ENCODE measurements around the gene SUCNR1.

SUCNR1 gene

GRCh38 chr3:151852074-151852811 is 21.2 kb upstream of the SUCNR1 start:
- no peaks in the 10 kb centered on the region for H3K36me3 ChIP-seq (ENCODE audit: control insufficient read depth in 1 of 2, insufficient read depth in 2 of 2, low read length in 2 of 2)
- H3K27ac ChIP-seq (ENCODE audit: low read length), result no peak overlapping the region
- no peaks in the 10 kb centered on the region for H3K4me1 ChIP-seq (ENCODE audit: control insufficient read depth in 1 of 2, insufficient read depth in 2 of 2, low read length in 2 of 2)
- H3K27me3 ChIP-seq (ENCODE audit: low read depth, low read length), result no peaks in the 10 kb centered on the region
- no peak overlapping the region for H3K4me3 ChIP-seq (ENCODE audit: low read depth in 1 of 2, low read length in 2 of 2)
- peaks cover 0 to 6% of the 10 kb centered on the region in 2 donors for H3K9me3 ChIP-seq (ENCODE audit: control insufficient read depth in 1 of 2, low read length in 2 of 2)

- H3K27ac ChIP-seq (ENCODE audit: low read length), result no peak overlapping the region
- peaks cover 0 to 9% of the 10 kb centered on the region in 2 donors for H3K4me1 ChIP-seq (ENCODE audit: control insufficient read depth in 1 of 2, insufficient read depth in 2 of 2, low read length in 2 of 2)
- H3K9me3 ChIP-seq (ENCODE audit: control insufficient read depth in 1 of 2, low read length in 2 of 2), result no peaks in the 10 kb centered on the region
- no peaks in the 10 kb centered on the region for H3K27me3 ChIP-seq (ENCODE audit: low read depth, low read length)
- no peaks in the 10 kb centered on the region for H3K36me3 ChIP-seq (ENCODE audit: control insufficient read depth in 1 of 2, insufficient read depth in 2 of 2, low read length in 2 of 2)
- no peak overlapping the region for H3K4me3 ChIP-seq (ENCODE audit: low read depth in 1 of 2, low read length in 2 of 2)
Observed at GRCh38 chr3:151856118-151856517, 17.3 kb upstream of the SUCNR1 start.

- Histone ChIP-seq H3K4me1 (ENCODE audit: control insufficient read depth in 1 of 2, insufficient read depth in 2 of 2, low read length in 2 of 2) (peaks cover 0 to 9% of the 10 kb centered on the region in 2 donors), H3K27me3 (ENCODE audit: low read depth, low read length) (no peaks in the 10 kb centered on the region), H3K27ac (ENCODE audit: low read length) (no peak overlapping the region), H3K9me3 (ENCODE audit: control insufficient read depth in 1 of 2, low read length in 2 of 2) (no peaks in the 10 kb centered on the region), H3K4me3 (ENCODE audit: low read depth in 1 of 2, low read length in 2 of 2) (no peak overlapping the region), H3K36me3 (ENCODE audit: control insufficient read depth in 1 of 2, insufficient read depth in 2 of 2, low read length in 2 of 2) (no peaks in the 10 kb centered on the region)
Observed at GRCh38 chr3:151856641-151857040, 16.8 kb upstream of the SUCNR1 start.

- Histone ChIP-seq H3K27me3 (ENCODE audit: low read depth, low read length) (no peaks in the 10 kb centered on the region), H3K4me3 (ENCODE audit: low read depth in 1 of 2, low read length in 2 of 2) (no peak overlapping the region), H3K4me1 (ENCODE audit: control insufficient read depth in 1 of 2, insufficient read depth in 2 of 2, low read length in 2 of 2) (peaks cover 0 to 9% of the 10 kb centered on the region in 2 donors), H3K27ac (ENCODE audit: low read length) (no peak overlapping the region), H3K9me3 (ENCODE audit: control insufficient read depth in 1 of 2, low read length in 2 of 2) (no peaks in the 10 kb centered on the region), H3K36me3 (ENCODE audit: control insufficient read depth in 1 of 2, insufficient read depth in 2 of 2, low read length in 2 of 2) (no peaks in the 10 kb centered on the region)
Observed at GRCh38 chr3:151859233-151859673, 14.2 kb upstream of the SUCNR1 start.

GRCh38 chr3:151859905-151860304 is 13.5 kb upstream of the SUCNR1 start:
- Histone ChIP-seq H3K9me3 (ENCODE audit: control insufficient read depth in 1 of 2, low read length in 2 of 2) (no peaks in the 10 kb centered on the region), H3K27ac (ENCODE audit: low read length) (no peak overlapping the region), H3K36me3 (ENCODE audit: control insufficient read depth in 1 of 2, insufficient read depth in 2 of 2, low read length in 2 of 2) (no peaks in the 10 kb centered on the region)

GRCh38 chr3:151863611-151864010 is 9.8 kb upstream of the SUCNR1 start:
- no peak overlapping the region for H3K27ac ChIP-seq (ENCODE audit: low read length)
- no peaks in the 10 kb centered on the region for H3K36me3 ChIP-seq (ENCODE audit: control insufficient read depth in 1 of 2, insufficient read depth in 2 of 2, low read length in 2 of 2)
- H3K27me3 ChIP-seq (ENCODE audit: low read depth, low read length), result no peaks in the 10 kb centered on the region
- no peak overlapping the region for H3K4me3 ChIP-seq (ENCODE audit: low read depth in 1 of 2, low read length in 2 of 2)
- H3K9me3 ChIP-seq (ENCODE audit: control insufficient read depth in 1 of 2, low read length in 2 of 2), result no peaks in the 10 kb centered on the region
- H3K4me1 ChIP-seq (ENCODE audit: control insufficient read depth in 1 of 2, insufficient read depth in 2 of 2, low read length in 2 of 2), result peaks cover 0 to 15% of the 10 kb centered on the region in 2 donors

More at GRCh38 chr3:151859905-151860304, 13.5 kb upstream of the SUCNR1 start:
- Histone ChIP-seq H3K27me3 (ENCODE audit: low read depth, low read length) (no peaks in the 10 kb centered on the region), H3K4me3 (ENCODE audit: low read depth in 1 of 2, low read length in 2 of 2) (no peak overlapping the region), H3K4me1 (ENCODE audit: control insufficient read depth in 1 of 2, insufficient read depth in 2 of 2, low read length in 2 of 2) (peaks cover 0 to 9% of the 10 kb centered on the region in 2 donors)

- H3K9me3 ChIP-seq (ENCODE audit: control insufficient read depth in 1 of 2, low read length in 2 of 2), result no peaks in the 10 kb centered on the region
- H3K36me3 ChIP-seq (ENCODE audit: control insufficient read depth in 1 of 2, insufficient read depth in 2 of 2, low read length in 2 of 2), result no peaks in the 10 kb centered on the region
- H3K27ac ChIP-seq (ENCODE audit: low read length), result no peak overlapping the region
- no peak overlapping the region for H3K4me3 ChIP-seq (ENCODE audit: low read depth in 1 of 2, low read length in 2 of 2)
- H3K4me1 ChIP-seq (ENCODE audit: control insufficient read depth in 1 of 2, insufficient read depth in 2 of 2, low read length in 2 of 2), result peaks cover 0 to 9% of the 10 kb centered on the region in 2 donors
- H3K27me3 ChIP-seq (ENCODE audit: low read depth, low read length), result no peaks in the 10 kb centered on the region
Observed at GRCh38 chr3:151864423-151865101, 8.9 kb upstream of the SUCNR1 start.

GRCh38 chr3:151866711-151867410 is 6.6 kb upstream of the SUCNR1 start:
- peaks cover 0 to 6% of the 10 kb centered on the region in 2 donors for H3K4me1 ChIP-seq (ENCODE audit: control insufficient read depth in 1 of 2, insufficient read depth in 2 of 2, low read length in 2 of 2)
- H3K9me3 ChIP-seq (ENCODE audit: control insufficient read depth in 1 of 2, low read length in 2 of 2), result no peaks in the 10 kb centered on the region
- H3K4me3 ChIP-seq (ENCODE audit: low read depth in 1 of 2, low read length in 2 of 2), result no peak overlapping the region
- no peaks in the 10 kb centered on the region for H3K36me3 ChIP-seq (ENCODE audit: control insufficient read depth in 1 of 2, insufficient read depth in 2 of 2, low read length in 2 of 2)
- no peak overlapping the region for H3K27ac ChIP-seq (ENCODE audit: low read length)
- no peaks in the 10 kb centered on the region for H3K27me3 ChIP-seq (ENCODE audit: low read depth, low read length)

GRCh38 chr3:151867666-151868065 is 5.8 kb upstream of the SUCNR1 start:
- no peaks in the 10 kb centered on the region for H3K27me3 ChIP-seq (ENCODE audit: low read depth, low read length)
- no peak overlapping the region for H3K27ac ChIP-seq (ENCODE audit: low read length)
- no peaks in the 10 kb centered on the region for H3K36me3 ChIP-seq (ENCODE audit: control insufficient read depth in 1 of 2, insufficient read depth in 2 of 2, low read length in 2 of 2)

GRCh38 chr3:151869181-151869580 is 4.3 kb upstream of the SUCNR1 start:
- Histone ChIP-seq H3K9me3 (ENCODE audit: control insufficient read depth in 1 of 2, low read length in 2 of 2) (no peaks in the 10 kb centered on the region), H3K36me3 (ENCODE audit: control insufficient read depth in 1 of 2, insufficient read depth in 2 of 2, low read length in 2 of 2) (no peaks in the 10 kb centered on the region), H3K4me3 (ENCODE audit: low read depth in 1 of 2, low read length in 2 of 2) (no peak overlapping the region), H3K27me3 (ENCODE audit: low read depth, low read length) (no peaks in the 10 kb centered on the region), H3K27ac (ENCODE audit: low read length) (no peak overlapping the region), H3K4me1 (ENCODE audit: control insufficient read depth in 1 of 2, insufficient read depth in 2 of 2, low read length in 2 of 2) (peaks cover 0 to 6% of the 10 kb centered on the region in 2 donors)

More at GRCh38 chr3:151867666-151868065, 5.8 kb upstream of the SUCNR1 start:
- Histone ChIP-seq H3K4me1 (ENCODE audit: control insufficient read depth in 1 of 2, insufficient read depth in 2 of 2, low read length in 2 of 2) (peaks cover 0 to 6% of the 10 kb centered on the region in 2 donors), H3K9me3 (ENCODE audit: control insufficient read depth in 1 of 2, low read length in 2 of 2) (no peaks in the 10 kb centered on the region), H3K4me3 (ENCODE audit: low read depth in 1 of 2, low read length in 2 of 2) (no peak overlapping the region)

Measured in muscle layer of duodenum (tissue), 2 donors.